ENCODE data around the gene CDK3.
"Not testable (repeated sequence)": the region's sequence is repeated elsewhere in the genome, so short reads cannot be mapped to it uniquely, and the experiment has no call there.

Gene CDK3

DNA sequence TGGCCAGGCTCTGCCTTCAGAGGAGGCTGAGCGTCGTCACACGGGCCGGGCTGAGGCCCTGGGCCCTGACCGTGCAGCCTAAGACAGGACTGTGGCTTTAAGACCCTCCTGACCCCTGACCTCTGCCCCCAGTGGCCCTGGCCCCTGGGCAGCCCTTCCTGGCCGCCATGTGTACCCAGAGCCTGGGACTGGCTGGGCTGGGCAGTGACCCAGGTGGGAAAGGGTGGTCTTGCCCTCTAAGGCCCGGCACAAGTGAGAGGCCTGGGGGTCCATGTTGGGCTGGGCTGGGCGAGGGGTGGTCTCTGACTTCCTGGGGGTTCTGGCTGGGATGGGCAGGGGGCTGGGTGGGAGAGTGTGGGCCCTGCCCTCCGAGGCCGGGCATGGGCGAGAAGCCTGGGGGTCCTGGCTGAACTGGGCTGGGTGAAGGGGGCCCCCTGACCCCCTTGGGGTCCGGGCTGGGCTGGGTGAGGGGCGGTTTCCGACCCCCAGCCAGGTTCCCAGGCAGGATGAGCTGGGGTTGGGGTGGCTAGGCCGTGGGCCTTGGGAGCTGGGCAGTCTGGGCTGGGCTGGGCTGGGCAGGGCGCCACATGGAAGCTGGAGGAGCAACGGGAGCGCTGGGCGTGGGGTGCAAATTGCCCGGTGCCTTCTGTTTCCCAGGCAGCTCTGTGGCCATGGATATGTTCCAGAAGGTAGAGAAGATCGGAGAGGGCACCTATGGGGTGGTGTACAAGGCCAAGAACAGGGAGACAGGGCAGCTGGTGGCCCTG is at the start of gene CDK3:
TSS of gene CDK3 (plus strand) at position 101 of the 767 bp plus-strand sequence. CDS start at position 672, 571 bp downstream.
- DNase-seq (ENCODE audit: low spot score) = no peak

DNA sequence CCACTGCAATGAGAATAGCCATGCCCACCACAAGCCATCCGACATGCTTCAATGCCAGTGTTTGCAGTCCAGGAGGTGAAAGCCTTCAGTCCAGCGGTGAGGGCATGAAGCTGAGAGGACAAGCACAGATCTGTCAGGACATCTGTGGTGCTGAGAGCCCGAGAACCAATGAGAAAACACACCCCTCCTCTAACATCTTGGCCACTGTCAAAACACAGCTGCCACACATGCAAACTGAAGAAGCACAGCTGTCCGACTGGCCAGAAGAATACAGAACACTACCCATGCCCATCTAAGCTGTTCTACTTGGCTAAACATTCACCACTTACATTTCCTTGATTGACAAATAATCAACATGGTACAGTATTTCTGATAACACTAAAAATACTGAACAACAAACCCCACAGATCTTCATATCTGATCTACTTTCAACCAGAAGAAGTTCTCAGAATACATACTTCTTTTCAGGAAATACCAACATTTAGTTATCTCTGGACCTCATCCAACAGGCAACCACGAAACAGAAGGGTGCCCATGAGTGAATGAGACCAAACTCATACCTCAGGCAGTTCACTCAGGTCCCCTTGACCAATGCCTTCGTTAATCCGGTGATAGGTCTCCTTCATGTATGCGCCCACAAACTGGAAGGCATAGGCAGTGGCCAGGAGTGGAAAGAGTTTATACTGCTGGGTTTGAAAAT is 49.6 kb upstream of the CDK3 start:
- no peak for DNase-seq (ENCODE audit: low spot score)

DNA sequence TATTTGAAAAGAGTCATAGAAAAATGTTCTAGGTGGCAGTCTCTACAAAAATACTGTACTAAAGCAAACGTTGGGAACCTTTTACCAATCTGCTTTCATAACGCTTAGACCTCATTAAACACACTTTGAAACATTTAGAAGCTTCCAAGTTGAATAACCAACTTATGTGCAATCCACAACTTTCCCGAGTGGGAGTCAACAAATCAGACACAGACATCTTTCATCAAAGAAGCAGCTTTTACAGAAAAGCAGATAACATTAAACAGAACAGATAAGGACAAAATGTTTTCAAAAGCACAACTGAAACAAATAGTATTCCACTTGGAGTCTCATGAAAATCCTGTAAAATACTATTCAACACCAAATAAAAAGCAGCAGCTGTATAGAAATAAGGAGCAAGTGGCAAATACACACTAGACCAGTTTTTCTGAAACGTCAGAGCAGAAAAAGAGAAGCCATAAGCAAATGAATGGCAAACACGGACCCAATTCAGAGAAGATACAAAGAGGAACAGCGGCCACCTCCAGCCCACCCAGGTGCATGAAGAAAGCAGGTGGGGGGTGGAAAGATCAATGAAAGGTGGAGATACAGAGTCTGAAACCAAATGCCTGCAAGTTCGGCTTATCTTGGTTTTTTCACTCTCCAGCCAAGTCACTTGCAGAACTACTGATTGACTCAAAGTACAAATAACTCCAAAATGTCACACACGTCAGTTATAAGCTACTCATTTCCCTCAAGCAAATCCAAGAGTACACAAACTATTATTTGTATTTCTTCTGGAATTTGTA is 41.4 kb upstream of the CDK3 start:
- no peak for DNase-seq (ENCODE audit: low spot score)

DNA sequence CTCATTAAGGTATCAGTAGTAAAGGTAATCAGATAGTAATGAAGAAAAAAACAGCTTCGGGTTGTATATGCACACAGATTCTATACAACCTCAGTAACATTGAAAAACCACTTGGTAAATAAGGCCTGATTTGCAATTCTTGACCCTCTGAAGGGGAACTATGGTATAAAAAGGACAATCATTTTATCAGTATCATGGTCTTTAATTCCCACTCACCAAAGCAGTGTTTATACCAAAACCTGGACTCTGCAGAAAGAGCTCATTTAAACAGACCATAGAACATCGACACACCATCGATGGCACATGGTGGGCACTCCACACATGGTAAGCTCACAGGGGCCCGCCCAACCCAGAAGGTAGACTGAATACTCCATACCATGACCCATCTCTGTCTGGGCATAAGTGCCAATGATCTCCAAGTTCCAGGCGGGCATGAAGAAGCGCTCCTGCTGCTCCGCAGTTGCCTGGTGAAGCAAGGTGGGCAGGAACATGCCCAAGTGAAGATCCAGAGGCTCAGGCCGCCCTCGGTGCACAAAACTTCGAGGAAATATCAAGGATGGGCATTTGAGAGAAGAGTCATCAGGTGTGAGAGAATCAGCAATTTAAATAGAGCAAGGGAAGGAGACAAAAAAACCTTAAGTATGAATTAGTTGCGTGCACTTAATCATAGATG is 40.7 kb upstream of the CDK3 start:
- DNase-seq (ENCODE audit: low spot score) = no peak

DNA sequence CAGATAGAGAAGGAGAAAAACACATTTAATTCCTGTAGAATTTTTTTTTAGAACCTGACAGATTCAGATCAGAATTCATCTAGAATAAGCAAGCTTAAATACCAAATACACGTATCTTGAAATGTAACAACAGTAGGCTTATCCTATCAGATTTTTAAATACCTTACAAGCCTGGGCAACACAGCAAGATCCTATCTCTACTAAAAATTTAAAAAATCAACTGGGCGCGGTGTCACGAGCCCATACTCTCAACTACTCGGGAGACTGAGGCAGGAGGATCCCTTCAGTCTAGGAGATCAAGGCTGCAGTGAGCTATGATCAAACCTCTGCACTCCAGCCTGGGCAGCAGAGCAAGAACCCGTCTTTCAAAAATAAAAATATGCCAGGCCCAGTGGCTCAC is 35.2 kb upstream of the CDK3 start:
- DNase-seq (ENCODE audit: low spot score) = no peak

DNA sequence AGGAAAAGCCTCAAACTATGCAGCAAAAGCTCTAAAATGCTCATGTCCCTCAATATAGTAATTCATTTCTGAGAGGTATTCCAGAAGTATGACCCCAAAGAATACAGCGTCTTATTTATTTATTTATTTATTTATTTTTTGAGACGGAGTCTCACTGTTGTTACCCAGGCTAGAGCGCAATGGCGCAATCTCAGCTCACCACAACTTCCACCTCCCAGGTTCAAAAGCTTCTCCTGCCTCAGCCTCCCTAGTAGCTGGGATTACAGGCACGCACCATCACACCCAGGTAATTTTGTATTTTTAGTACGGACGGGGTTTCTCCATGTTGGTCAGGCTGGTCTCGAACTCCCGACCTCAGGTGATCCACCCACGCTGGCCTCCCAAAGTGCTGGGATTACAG is 31.6 kb upstream of the CDK3 start:
- DNase-seq (ENCODE audit: low spot score) = not testable (repeated sequence)

DNA sequence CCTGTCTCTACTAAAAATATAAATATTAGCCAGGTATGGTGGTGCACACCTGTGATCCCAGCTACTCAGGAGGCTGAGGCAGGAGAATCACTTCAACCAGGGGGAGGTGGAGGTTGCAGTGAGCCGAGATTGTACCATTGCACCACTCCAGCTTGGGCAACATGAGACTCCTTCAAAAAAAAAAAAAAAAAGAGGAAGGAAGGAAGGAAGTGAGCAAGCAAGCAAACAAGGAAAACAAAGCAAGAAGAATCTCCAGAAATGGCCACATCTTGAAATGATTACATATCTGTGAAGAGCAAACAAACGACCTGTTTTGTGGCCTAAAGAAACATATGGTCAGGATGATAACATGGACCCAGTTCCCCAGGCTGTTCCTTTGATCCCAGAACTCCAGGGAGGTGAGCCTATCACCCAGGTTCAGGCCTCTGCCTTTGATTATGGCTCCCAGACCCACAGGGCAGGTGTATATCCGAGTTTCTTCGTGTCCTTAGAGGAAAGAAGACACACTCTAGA is 30.6 kb upstream of the CDK3 start:
- no peak for DNase-seq (ENCODE audit: low spot score)

DNA sequence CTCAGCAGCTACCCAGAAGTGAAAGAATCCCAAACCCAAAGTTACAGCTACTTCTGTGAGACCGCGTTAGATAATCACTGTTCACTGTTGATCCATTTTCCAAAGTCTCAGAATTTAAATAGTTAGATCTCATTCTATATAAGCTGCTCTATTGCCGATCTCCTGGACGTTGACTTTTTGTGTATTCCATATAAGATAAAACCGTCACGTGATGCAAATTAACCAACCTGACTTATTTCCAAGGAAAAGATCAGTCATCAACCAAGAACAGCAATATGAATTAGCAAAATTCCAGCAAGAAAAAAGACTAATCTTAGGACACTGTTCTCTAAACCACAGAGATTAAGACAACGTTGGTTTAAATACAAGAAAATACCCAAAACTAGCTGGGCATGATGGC is 30.0 kb upstream of the CDK3 start:
- no peak for DNase-seq (ENCODE audit: low spot score)

DNA sequence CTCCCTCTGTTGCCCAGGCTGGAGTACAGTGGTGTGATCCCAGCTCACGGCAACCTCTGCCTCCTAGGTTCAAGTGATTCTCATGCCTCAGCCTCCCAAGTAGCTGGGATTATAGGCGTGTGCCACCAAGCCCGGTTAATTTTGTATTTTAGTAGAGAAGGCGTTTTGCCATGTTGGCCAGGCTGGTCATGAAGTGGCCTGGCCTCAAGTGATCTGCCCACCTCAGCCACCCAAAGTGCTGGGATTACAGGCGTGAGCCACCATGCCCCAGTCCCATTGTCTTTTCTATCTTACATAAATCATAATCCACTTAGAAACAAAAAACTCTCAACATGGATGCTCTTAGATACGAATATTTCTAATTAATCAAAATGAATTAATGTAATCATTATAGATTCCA is 25.5 kb upstream of the CDK3 start:
- not testable (repeated sequence) for DNase-seq (ENCODE audit: low spot score)

DNA sequence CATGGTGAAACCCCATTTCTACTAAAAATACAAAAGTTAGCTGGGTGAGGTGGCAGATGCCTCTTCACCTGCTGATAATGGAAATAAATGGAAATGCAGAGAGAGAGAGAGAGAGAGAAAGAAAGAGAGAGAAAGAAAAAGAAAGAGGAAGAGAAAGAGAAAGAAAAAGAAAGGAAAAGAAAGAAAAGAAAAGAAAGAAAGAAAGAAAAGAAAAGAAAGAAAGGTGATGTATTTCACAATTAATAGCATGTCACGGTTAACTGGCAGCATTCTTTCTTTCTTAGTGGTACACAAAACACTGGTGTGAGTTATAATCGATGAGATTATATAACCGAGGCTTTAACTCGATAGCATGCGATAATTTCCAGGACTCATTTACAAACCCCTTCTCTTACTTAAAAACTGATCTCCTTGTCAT is 24.9 kb upstream of the CDK3 start:
- no peak for DNase-seq (ENCODE audit: low spot score)

DNA sequence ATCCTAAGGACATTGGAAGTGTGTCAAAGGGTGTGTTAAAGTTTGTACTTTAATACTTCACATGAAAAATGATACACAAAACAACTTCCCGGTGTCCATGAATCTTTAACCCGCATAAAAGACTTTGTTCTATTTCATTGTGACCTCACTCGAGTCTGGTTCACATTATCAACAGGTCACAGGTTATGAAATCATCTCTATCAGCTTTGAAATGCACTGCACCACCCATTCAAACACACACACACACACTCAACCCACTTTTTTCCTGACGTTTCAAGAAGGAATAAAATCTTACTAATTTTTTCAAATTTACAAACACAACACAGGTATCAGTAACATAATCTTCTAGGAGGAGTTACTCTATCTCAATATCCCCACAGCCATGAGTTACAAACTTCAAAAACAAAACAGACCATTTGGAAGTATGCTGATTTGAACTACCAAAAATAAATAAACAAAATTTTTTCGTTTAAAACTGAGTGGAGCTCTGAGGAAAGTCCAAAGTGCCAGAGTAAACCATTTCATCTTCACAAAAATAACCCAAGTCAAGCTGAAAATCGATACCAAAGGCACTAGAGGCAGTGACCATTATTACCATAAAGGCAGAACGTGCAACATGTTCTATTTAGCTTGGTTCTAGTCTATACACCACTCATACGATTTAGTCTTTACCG is 24.3 kb upstream of the CDK3 start:
- DNase-seq (ENCODE audit: low spot score) = no peak

DNA sequence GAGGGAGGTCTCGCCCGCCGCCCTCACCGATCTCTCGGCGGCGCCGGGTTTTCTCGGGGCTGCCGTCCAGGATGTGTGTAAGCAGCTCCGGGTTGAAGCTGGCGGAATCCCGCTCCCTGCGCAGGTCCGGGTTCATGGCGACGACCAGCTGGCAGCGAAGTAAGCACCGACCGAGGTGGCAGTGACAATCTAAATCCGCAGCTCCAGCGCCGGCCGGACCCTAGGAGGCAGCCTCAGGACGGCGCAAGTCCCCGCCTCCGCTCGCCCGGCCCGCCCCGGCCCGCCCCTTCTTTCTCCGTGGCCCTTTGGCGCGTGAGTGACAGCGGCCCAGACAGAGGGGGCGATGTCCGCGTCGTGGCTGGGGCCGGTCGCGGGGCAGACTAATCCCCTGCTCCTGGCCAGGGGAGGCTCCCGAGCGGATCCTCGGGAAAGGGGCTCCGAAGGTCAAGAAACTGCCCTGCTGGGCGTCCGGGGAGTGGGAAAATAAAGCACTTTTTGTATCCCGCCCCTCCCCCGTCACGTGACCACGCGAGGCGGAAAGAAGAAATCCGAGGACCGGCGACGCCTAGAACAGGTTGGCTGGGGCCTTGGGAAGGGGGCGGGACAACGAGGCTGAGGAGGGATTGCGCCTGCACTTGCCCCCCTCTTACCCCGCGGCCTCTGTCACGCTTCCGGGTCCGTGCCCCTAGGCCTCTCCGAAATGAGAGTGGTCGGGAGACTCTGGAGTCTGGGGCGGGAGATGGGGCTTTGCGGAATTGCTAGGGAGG is 21.5 kb upstream of the CDK3 start, which contains the start of the genes ACOX1 and TEN1:
TSS of gene ACOX1 (minus strand) at position 229 of the 767 bp plus-strand sequence. CDS start at position 136, 93 bp downstream.
TSS of gene TEN1 (plus strand) at position 303 of the 767 bp plus-strand sequence. CDS start 6,953 bp downstream, outside the sequence.
- peak; percentile 99 for DNase-seq (ENCODE audit: low spot score)

DNA sequence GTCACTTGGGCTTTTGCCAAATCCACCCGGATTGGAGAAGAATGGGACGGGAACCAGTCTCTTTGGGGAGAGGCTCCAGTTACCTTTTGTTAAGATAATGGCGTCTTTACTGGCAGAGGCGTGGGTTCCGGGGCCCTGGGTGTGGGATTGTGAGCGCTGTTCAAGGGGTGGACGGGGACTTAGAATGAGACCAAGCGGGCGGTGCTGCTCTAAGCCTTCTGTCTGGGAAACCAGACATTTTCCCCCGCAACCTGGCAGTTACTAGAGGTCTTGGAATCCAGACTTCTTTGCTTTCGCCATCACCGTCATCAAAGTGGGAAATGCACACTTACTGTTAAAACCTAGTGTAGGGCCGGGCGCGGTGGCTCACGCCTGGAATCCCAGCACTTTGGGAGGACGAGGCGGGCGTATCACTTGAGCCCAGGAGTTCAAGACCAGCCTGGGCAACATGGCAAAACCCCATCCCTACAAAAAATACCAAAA is 20.9 kb upstream of the CDK3 start:
- DNase-seq (ENCODE audit: low spot score) = no peak

DNA sequence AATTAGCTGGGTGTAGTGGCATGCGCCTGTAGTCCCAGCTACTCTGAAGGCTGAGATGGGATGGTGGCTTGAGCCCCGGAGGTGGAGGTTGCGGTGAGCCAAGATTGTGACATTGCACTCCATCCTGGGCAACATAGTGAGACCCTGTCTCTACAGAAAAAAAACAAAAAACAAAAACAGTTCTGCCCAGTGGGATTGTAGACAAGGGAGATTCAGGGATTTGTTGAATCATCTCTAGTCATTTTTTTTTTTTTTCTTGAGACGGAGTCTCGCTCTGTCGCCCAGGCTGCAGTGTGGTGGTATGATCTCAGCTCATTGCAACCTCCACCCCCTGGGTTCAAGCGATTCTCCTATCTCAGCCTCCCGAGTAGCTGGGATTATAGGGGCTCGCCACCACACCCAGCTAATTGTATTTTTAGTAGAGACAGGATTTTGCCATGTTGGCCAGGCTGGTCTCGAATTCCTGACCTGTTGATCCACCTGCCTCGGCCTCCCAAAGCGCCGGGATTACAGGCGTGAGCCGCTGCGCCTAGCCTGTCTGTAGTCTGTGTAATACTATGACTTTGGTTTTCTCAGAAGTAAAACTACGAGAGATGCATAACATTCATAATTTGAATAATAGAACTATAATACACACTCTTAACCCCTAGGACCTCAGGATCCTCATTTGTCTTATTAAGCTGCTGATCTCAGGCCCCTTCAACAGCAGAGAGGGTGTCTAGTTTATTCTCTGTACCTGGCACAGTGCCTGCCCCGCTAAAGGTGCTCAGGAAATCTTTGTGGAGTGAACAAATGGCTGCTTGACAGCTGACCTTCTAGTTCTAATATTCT is 20.3 kb upstream of the CDK3 start:
- no peak for DNase-seq (ENCODE audit: low spot score)

DNA sequence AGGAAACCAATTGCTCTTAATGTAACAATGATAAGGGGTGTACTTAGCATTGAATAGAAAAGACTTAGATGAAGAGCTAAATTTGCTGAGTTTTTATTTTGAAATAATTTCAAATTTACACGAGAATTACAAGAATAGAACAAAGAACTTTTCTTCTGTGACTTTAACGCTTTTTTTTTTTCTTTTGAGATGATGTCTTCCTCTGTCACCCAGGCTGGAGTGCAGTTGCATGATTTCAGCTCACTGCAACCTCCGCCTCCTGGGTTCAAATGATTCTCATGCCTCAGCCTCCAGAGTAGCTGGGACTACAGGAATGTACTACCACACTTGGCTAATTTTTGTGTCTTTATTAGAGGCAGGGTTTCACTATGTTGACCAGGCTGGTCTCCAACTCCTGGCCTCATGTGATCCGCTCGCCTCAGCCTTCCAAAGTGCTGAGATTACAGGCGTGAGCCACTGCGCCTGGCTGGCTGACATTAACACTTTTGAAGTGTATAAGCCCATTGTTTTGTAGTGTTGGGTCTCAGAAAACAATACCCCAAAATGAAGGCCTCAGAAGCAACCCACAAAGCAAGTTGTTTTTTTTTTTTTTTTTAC is 19.5 kb upstream of the CDK3 start:
- no peak for DNase-seq (ENCODE audit: low spot score)

DNA sequence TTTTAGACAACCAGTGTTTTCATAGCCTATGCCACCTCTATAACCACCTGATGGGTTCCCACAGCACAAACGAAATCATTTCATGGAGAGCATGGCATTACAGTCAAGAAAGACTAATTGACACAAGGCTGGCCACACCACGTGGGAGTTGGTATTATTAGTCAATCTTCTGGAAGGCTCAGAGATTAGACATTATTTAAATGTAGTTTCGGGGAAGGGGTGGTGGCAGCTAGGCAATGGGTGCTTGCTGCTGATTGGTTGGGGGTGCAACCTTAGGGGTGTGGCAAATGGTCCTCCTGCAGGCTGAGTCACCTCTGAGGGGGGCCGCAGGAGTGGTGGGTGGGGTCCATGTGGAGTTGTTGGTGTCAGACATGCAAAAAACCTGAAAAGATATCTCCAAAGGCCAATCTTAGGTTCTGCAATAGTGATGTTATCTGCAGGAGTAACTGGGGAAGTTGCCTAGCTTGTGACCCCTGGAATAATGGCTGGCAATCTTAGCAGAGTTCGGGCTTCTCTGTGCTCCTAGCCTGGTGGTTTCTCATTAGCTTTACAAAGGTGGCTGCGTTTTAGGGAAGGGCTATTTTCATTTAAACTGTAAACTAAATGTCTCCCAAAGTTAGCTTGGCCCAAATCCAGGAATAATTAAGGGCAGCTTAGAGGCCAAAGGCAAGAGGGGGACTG is 17.0 kb upstream of the CDK3 start:
- DNase-seq (ENCODE audit: low spot score) = no peak

DNA sequence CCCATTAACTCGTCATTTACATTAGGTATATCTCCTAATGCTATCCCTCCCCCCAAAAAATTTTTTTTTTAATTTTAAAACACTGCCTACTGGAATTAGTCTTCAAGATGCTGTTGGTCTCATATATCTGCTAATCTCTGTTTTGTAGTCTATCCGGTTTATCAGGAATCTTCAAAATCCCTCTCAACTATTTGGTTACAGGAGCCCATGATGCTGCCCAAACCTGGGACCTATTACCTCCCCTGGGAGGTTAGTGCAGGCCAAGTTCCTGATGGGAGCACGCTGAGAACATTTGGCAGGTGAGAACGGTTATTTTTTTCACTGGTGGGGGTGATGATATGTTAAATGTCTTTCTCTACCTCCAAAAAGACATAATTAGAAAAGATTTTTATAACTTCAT is 14.7 kb upstream of the CDK3 start:
- no peak for DNase-seq (ENCODE audit: low spot score)

DNA sequence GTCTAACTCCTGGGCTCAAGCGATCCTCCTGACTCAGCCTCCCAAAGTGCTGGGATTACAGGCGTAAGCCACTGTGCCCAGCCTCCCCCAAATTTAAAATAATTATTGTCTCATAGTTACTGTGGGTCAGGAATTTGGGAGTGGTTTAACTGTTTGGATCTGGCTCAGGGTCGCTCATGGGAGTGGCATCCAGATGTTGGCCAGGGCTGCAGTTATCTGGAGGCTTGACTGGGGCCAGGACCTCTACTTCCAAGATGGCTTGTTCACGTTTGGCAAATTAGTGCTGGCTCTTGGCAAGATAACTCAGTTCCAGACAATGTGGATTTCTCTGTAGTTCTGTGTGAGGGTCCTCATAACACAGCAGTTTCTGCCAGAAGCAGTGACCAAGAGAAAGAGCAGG is 13.6 kb upstream of the CDK3 start:
- no peak for DNase-seq (ENCODE audit: low spot score)

All from cerebellar cortex (tissue), 1 donor.